Peyer's patch (tissue), 4 donors: ENCODE results near the gene RTP4. TPM values are rescaled to one million over a fixed set of nuclear protein-coding genes. Genes with fewer than 3 reads are reported as not detected.

Experiments
- total RNA-seq, 4 donors: library from RNA; depleted of rRNA; stranded (reverse); fragments of >200 nt; gene quantifications; one replicate each; pipeline ENCODE4 v1.1.0, GENCODE V29; 2016

Gene RTP4
- total RNA-seq, 4 donors from 2014 or later = 3.5 to 12.4 (median 5.6) TPM

Other genes with a start within 250 kb of the RTP4 start
- 1 to 10 TPM in 1 of 4 donors, not detected in 3; 1.5 TPM for gene RPL39L, start 228.9 kb upstream of the RTP4 start, total RNA-seq
- not detected for gene RTP1, start 170.9 kb upstream of the RTP4 start, total RNA-seq
- 1 to 10 TPM in 2 of 4 donors, under 1 TPM in 2; 0.70 to 4.2 (median 1.4) TPM for gene MASP1, start 76.6 kb upstream of the RTP4 start, total RNA-seq